Memory B cell (primary cell): Measurements from ENCODE around the gene RYR1.

Experiments
- ATAC-seq: fragments of 150-1000 bp; cut with Tn5 transposase; 2 replicates; pipeline ENCODE4 v1.10.0; 2021; ENCODE audit warnings: low read depth, mild to moderate bottlenecking, moderate library complexity
- DNase-seq, 2 donors: peaks; one replicate each; pipeline ENCODE4 v3.0.0; 2022; ENCODE audit warnings: low spot score in 2 of 2
- H3K27ac Mint-ChIP-seq: one replicate; pipeline ENCODE4 v1.8.0; 2022; ENCODE audit warnings: mild to moderate bottlenecking, moderate library complexity, mixed read lengths
- H3K27me3 Mint-ChIP-seq: one replicate; pipeline ENCODE4 v1.8.0; 2022; ENCODE audit warnings: mixed read lengths
- H3K36me3 Mint-ChIP-seq: one replicate; pipeline ENCODE4 v1.8.0; 2022; ENCODE audit warnings: mild to moderate bottlenecking, mixed read lengths
- H3K4me1 Mint-ChIP-seq: one replicate; pipeline ENCODE4 v1.8.0; 2022; ENCODE audit warnings: mixed read lengths
- H3K4me3 Mint-ChIP-seq: one replicate; pipeline ENCODE4 v1.8.0; 2022; ENCODE audit warnings: mild to moderate bottlenecking, moderate library complexity, mixed read lengths
- H3K9me3 Mint-ChIP-seq: one replicate; pipeline ENCODE4 v1.8.0; 2022; ENCODE audit warnings: mixed read lengths

Gene RYR1

DNA sequence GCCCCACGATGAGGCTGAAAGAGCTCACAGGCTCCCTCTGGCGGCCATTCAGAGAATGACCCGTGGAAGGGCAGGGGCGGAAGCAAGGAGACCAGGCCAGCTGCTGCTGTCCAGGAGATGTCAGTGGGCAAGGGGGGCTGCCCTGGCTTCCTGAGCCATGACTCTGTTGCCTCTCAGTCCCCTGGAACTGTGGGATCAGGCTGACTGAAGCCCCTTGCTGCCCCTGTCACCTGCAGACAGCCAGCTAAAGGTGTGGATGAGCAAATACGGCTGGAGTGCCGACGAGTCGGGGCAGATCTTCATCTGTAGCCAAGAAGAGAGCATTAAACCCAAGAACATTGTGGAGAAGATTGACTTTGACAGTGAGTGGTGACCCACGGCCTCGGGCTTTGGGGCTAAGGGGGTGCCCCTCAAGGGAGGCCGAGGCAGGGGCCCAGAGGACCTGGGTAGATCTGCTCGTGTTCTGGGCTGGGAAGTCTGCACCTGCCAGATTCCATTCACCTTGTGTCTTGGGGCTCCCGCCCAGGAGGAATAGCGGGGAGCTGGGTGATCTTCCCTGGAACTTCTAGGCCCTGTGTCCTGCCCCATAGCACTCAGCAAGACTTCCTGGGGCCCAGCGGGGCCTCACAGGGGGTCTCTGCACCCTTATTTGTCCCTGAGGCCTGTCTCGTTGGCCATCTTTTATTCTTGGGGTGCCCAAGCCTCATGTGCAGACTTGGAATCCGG lies 201.4 kb downstream of the RYR1 start:
- peak overlapping the region; percentile 33 for H3K4me3 Mint-ChIP-seq
- DNase-seq (peak; percentile 69 to 80), ATAC-seq (peak; percentile 40)
- H3K4me1 Mint-ChIP-seq = peaks cover 15% of the 10 kb centered on the region
- peak overlapping the region; percentile 80 for H3K27ac Mint-ChIP-seq
- H3K36me3 Mint-ChIP-seq = peaks cover 14% of the 10 kb centered on the region
- H3K9me3 Mint-ChIP-seq = no peaks in the 10 kb centered on the region
- H3K27me3 Mint-ChIP-seq = no peaks in the 10 kb centered on the region

DNA sequence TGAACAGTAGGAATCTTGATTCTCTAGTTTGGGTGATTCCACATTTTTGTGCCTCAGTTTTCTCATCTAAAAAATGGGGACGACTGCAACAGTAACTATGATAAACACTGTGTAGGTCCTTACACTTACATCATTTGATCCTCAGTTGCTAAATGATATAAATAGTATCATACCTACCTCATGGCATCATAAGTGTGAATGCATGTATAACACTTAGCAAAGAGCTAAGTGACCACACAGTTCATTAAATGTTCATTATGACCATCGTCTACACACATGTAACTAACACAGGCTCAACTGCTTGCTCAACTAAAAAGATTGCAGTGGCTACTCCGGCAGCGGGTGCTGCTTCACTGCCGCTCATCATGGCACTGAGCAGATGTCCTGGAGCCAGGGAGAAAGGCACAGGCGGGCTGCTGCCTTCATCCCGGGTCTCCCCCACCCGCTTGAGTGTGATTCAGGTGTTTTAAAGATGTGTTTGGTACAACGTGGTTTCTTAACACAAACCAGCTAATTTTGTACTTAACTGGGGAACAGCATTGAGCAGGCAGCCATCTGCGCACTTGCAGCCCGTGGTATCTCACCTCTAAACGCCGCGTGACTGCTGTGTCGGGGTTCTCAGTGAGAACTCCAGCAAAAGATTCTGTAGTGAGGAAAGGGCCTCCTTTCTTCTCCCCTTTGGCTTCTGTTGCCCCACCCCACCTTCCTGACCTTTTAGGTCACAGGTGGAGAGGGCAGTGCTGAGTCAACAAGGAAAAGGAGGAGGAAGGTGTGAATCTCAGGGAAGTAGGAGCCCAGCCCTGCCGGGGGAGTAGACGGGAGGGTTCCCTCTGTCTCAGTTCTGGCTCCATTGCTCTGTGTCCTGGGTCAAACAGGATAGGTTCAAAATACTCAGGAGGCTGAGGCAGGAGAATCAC lies 202.2 kb downstream of the RYR1 start:
- Mint-ChIP-seq H3K27me3 (no peaks in the 10 kb centered on the region), H3K9me3 (no peaks in the 10 kb centered on the region), H3K4me3 (no peak overlapping the region), H3K36me3 (peaks cover 12% of the 10 kb centered on the region), H3K27ac (no peak overlapping the region), H3K4me1 (peaks cover 15% of the 10 kb centered on the region)
- no peak for ATAC-seq
- DNase-seq = no peak
